ENCODE data around the gene MPRIP.

- no peak for TF ChIP-seq CTCF (conservative IDR thresholded peaks at IDR 0.05)
- no peak for TF ChIP-seq ZFX (IDR thresholded peaks at IDR 0.05)
Measured at GRCh38 chr17:17181666-17182597, 139.7 kb downstream of the MPRIP start.
